NB4 (cell line): Measurements from ENCODE around the gene TXNRD3.

Source experiments
- CTCF ChIP-seq: IDR thresholded peaks from one replicate; pipeline ENCODE4 v1.5.1; 2012; ENCODE audit warnings: low read depth, low read length
- MAX ChIP-seq: IDR thresholded peaks from 2 replicates; pipeline ENCODE4 v1.6.1; 2011; ENCODE audit warnings: low read depth, low read length

GRCh38 chr3:126684218-126684751 is 29.4 kb upstream of the TXNRD3 start:
- TF ChIP-seq CTCF (no peak), MAX (no peak)
